MM.1S (cell line): ENCODE results near the gene BTBD9.

Experiments
- EZH2 ChIP-seq: fragments of 300-600 bp; sonication (generic); optimal IDR thresholded peaks from 2 replicates; pipeline ENCODE3; 2017; ENCODE audit warnings: low read depth, mild to moderate bottlenecking, antibody characterized with exemption, low read length, mixed read lengths
- EZH2phosphoT487 ChIP-seq: fragments of 300-600 bp; sonication (generic); IDR thresholded peaks from 2 replicates; pipeline ENCODE4 v1.6.1; 2018; ENCODE audit warnings: antibody characterized with exemption, low read length
- TF ChIP-seq, protein P1 (sequence below): fragments of 300-600 bp; sonication (generic); IDR thresholded peaks from 2 replicates; pipeline ENCODE4 v1.5.1; 2016; ENCODE audit warnings: antibody characterized with exemption, low read length, mixed read lengths

GRCh38 chr6:38593998-38594665 lies 45.6 kb downstream of the BTBD9 start:
- TF ChIP-seq, protein P1, sequence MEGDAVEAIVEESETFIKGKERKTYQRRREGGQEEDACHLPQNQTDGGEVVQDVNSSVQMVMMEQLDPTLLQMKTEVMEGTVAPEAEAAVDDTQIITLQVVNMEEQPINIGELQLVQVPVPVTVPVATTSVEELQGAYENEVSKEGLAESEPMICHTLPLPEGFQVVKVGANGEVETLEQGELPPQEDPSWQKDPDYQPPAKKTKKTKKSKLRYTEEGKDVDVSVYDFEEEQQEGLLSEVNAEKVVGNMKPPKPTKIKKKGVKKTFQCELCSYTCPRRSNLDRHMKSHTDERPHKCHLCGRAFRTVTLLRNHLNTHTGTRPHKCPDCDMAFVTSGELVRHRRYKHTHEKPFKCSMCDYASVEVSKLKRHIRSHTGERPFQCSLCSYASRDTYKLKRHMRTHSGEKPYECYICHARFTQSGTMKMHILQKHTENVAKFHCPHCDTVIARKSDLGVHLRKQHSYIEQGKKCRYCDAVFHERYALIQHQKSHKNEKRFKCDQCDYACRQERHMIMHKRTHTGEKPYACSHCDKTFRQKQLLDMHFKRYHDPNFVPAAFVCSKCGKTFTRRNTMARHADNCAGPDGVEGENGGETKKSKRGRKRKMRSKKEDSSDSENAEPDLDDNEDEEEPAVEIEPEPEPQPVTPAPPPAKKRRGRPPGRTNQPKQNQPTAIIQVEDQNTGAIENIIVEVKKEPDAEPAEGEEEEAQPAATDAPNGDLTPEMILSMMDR = no peak
- TF ChIP-seq EZH2 = no peak
- TF ChIP-seq EZH2phosphoT487 = no peak
